CD14-positive monocyte (primary cell): ENCODE measurements around the gene ZNF583. TPM values are rescaled to one million over a fixed set of nuclear protein-coding genes. Genes with fewer than 3 reads are reported as not detected.
A peak's percentile ranks its signal among the peaks of the same experiment; 100 is the strongest.

Source experiments
- DNase-seq, 3 donors: peaks; one replicate each; pipeline ENCODE4 v3.0.0-alpha.2; 2011 to 2022
- H2AFZ ChIP-seq: 2 replicates; pipeline ENCODE4 v1.6.0; 2012; ENCODE audit warnings: mild to moderate bottlenecking, low read depth, low read length, inconsistent platforms; ENCODE audit not compliant: insufficient read depth, poor library complexity, severe bottlenecking
- H3K27ac ChIP-seq, 2 donors: 1 replicate in 1 of 2; 2 replicates in 1 of 2; pipeline ENCODE4 v1.5.1; 2012 to 2013; ENCODE audit warnings: low read length in 2 of 2, control low read depth in 1 of 2, inconsistent platforms in 1 of 2, low read depth in 1 of 2, mild to moderate bottlenecking in 1 of 2
- H3K27me3 ChIP-seq, 2 donors: one replicate each; pipeline versions ENCODE4 v1.6.0 to v1.6.1; 2011 to 2013; ENCODE audit warnings: low read length in 2 of 2; ENCODE audit not compliant: control insufficient read depth in 2 of 2, insufficient read depth in 2 of 2
- H3K36me3 ChIP-seq, 2 donors: replicated peaks in 1 of 2; 1 replicate in 1 of 2; 2 replicates in 1 of 2; pipeline versions ENCODE4 v1.5.1 to v1.6.1; 2012 to 2013; ENCODE audit warnings: low read length in 2 of 2, control low read depth in 1 of 2, inconsistent platforms in 1 of 2, mild to moderate bottlenecking in 1 of 2; ENCODE audit not compliant: insufficient read depth in 2 of 2, control insufficient read depth in 1 of 2
- H3K4me1 ChIP-seq, 2 donors: 1 replicate in 1 of 2; 2 replicates in 1 of 2; pipeline versions ENCODE4 v1.5.1 to v1.6.1; 2012 to 2013; ENCODE audit warnings: low read length in 2 of 2, control low read depth in 1 of 2, inconsistent platforms in 1 of 2, mild to moderate bottlenecking in 1 of 2, moderate library complexity in 1 of 2; ENCODE audit not compliant: insufficient read depth in 2 of 2, control insufficient read depth in 1 of 2
- H3K4me2 ChIP-seq: replicated peaks from 2 replicates; pipeline ENCODE3; 2012; ENCODE audit warnings: low read length, moderate library complexity, mild to moderate bottlenecking; ENCODE audit not compliant: poor library complexity, severe bottlenecking; ENCODE audit errors: extremely low read depth
- H3K4me3 ChIP-seq, 3 experiments: fragments of 200-600 bp in 1 of 3; sonication (generic) in 1 of 3; replicated peaks in 1 of 3; 1 replicate in 2 of 3; 2 replicates in 1 of 3; pipeline ENCODE4 v1.5.1; 2011 to 2013; ENCODE audit warnings: low read length in 3 of 3, mild to moderate bottlenecking in 3 of 3, control low read depth in 2 of 3, low read depth in 2 of 3, inconsistent platforms in 1 of 3, moderate library complexity in 1 of 3
- H3K79me2 ChIP-seq: 2 replicates; pipeline ENCODE4 v1.6.0; 2012; ENCODE audit warnings: mild to moderate bottlenecking, control low read depth, inconsistent platforms, low read length, moderate library complexity; ENCODE audit not compliant: insufficient read depth
- H3K9ac ChIP-seq: 2 replicates; pipeline ENCODE4 v1.6.0; 2017; ENCODE audit warnings: low read length, mild to moderate bottlenecking; ENCODE audit not compliant: insufficient read depth, poor library complexity, severe bottlenecking
- H3K9me3 ChIP-seq, 2 donors: replicated peaks in 1 of 2; 1 replicate in 1 of 2; 2 replicates in 1 of 2; pipeline versions ENCODE4 v1.5.1 to v1.6.1; 2012 to 2013; ENCODE audit warnings: low read length in 2 of 2, control low read depth in 1 of 2; ENCODE audit not compliant: control insufficient read depth in 1 of 2, insufficient read depth in 1 of 2
- H4K20me1 ChIP-seq: 2 replicates; pipeline ENCODE4 v1.6.0; 2012; ENCODE audit warnings: mild to moderate bottlenecking, low read length, control low read depth, moderate library complexity; ENCODE audit not compliant: insufficient read depth
- H3K27ac Mint-ChIP-seq, 7 donors: one replicate each; pipeline ENCODE4 v1.8.0; 2020; ENCODE audit warnings: mild to moderate bottlenecking in 7 of 7, mixed read lengths in 7 of 7, moderate library complexity in 6 of 7, inconsistent platforms in 2 of 7
- H3K27me3 Mint-ChIP-seq, 3 donors: one replicate each; pipeline ENCODE4 v1.8.0; 2021 to 2022; ENCODE audit warnings: low read depth in 3 of 3, mild to moderate bottlenecking in 3 of 3, mixed read lengths in 3 of 3, moderate library complexity in 3 of 3, inconsistent platforms in 1 of 3
- H3K36me3 Mint-ChIP-seq, 2 donors: one replicate each; pipeline ENCODE4 v1.8.0; 2020; ENCODE audit warnings: mixed read lengths in 2 of 2, inconsistent platforms in 1 of 2, mild to moderate bottlenecking in 1 of 2
- H3K4me1 Mint-ChIP-seq: one replicate; pipeline ENCODE4 v1.8.0; 2020; ENCODE audit warnings: mild to moderate bottlenecking, mixed read lengths
- H3K4me3 Mint-ChIP-seq, 2 donors: one replicate each; pipeline ENCODE4 v1.8.0; 2020; ENCODE audit warnings: mild to moderate bottlenecking in 2 of 2, mixed read lengths in 2 of 2, moderate library complexity in 1 of 2
- H3K9me3 Mint-ChIP-seq, 7 donors: one replicate each; pipeline ENCODE4 v1.8.0; 2020 to 2022; ENCODE audit warnings: mixed read lengths in 7 of 7, mild to moderate bottlenecking in 6 of 7, moderate library complexity in 6 of 7, inconsistent platforms in 2 of 7
- WGBS: methylation state at CpG from one replicate; pipeline ENCODE4 v1.1.5; 2013; ENCODE audit warnings: missing lambda C conversion rate; ENCODE audit not compliant: insufficient coverage; 5-methylcytosine and 5-hydroxymethylcytosine counted together
- intact Hi-C, 2 donors: fragments of 100-400 bp; cut with micrococcal nuclease; formaldehyde crosslinking; loops; one replicate each; pipeline versions ENCODE4 v1.15.0 to v1.15.1; 2023
- polyA plus RNA-seq, 3 donors: library from polyadenylated mRNA; depleted of rRNA in 1 of 3; unstranded in 2 of 3; stranded (reverse) in 1 of 3; fragments of 300-500 nt in 2 of 3; fragments of >200 nt in 1 of 3; fragmentation: Illumina TruSeq in 2 of 3; gene quantifications; 1 replicate in 2 of 3; 2 replicates in 1 of 3; pipeline ENCODE4 v1.2.3, GENCODE V29; 2012 to 2021
- TF ChIP-seq, protein P1 (sequence below): fragments of 200-600 bp; IDR thresholded peaks from one replicate; pipeline ENCODE4 v1.8.0; 2022; ENCODE audit warnings: antibody characterized with exemption, mild to moderate bottlenecking

Gene ZNF583
- polyA plus RNA-seq, 3 donors = 1.3 to 6.6 (median 4.0) TPM

DNA sequence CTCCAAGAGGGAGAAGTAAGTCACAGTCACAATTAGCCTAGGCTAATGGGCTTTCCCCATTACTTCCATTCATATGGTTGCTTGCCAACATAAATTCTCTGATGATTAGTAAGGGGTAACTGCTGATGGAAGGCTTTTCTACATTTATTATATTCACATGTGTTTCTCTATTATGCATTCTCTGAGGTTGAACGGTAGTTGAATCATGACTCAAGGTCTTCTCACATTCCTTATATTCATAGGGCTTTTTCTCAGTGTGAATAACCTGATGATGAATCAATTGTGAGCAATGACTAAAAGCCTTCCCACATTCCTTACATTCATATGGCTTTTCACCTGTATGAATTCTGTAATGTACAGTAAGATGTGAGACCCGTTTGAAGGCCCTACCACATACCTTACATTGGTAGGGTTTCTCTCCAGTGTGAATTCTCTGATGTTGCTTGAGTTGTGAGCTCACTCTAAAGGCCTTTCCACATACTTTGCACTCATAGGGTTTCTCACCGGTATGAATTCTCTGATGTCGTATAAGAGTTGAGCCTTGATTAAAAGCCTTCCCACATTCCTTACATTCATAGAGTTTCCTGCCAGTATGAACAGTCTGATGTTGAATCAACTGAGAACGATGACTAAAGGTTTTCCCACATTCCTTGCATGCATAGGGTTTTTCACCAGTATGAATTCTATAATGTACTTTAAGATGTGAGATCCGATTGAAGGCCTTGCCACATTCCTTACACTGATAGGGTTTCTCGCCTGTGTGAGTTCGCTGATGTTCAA, 20.1 kb upstream of the ZNF583 start:
- Histone ChIP-seq H3K9me3 (peaks cover 48 to 92% of the 10 kb centered on the region in 2 donors), H3K4me1 (no peaks in the 10 kb centered on the region), H3K4me2 (no peak overlapping the region), H3K27ac (no peak overlapping the region), H4K20me1 (no peaks in the 10 kb centered on the region), H3K9ac (no peak overlapping the region), H3K36me3 (peaks cover 2 to 13% of the 10 kb centered on the region in 2 donors), H2AFZ (no peak overlapping the region), H3K79me2 (no peaks in the 10 kb centered on the region), H3K4me3 (no peak overlapping the region), H3K27me3 (no peaks in the 10 kb centered on the region)
- no peaks in the 10 kb centered on the region for H3K4me1 Mint-ChIP-seq
- intact Hi-C loops = no loop called here
- H3K36me3 Mint-ChIP-seq = peaks cover 14 to 15% of the 10 kb centered on the region in 2 donors
- no peak overlapping the region for H3K27ac Mint-ChIP-seq
- no peak for DNase-seq
- no CpG with 5 or more reads among the region's 8 CpGs for WGBS
- H3K4me3 Mint-ChIP-seq = no peak overlapping the region
- peaks cover 36 to 81% (median 64%) of the 10 kb centered on the region in 7 donors for H3K9me3 Mint-ChIP-seq
- H3K27me3 Mint-ChIP-seq = peaks cover 0 to 2% (median 0%) of the 10 kb centered on the region in 3 donors
- TF ChIP-seq, protein P1, sequence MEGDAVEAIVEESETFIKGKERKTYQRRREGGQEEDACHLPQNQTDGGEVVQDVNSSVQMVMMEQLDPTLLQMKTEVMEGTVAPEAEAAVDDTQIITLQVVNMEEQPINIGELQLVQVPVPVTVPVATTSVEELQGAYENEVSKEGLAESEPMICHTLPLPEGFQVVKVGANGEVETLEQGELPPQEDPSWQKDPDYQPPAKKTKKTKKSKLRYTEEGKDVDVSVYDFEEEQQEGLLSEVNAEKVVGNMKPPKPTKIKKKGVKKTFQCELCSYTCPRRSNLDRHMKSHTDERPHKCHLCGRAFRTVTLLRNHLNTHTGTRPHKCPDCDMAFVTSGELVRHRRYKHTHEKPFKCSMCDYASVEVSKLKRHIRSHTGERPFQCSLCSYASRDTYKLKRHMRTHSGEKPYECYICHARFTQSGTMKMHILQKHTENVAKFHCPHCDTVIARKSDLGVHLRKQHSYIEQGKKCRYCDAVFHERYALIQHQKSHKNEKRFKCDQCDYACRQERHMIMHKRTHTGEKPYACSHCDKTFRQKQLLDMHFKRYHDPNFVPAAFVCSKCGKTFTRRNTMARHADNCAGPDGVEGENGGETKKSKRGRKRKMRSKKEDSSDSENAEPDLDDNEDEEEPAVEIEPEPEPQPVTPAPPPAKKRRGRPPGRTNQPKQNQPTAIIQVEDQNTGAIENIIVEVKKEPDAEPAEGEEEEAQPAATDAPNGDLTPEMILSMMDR = no peak

DNA sequence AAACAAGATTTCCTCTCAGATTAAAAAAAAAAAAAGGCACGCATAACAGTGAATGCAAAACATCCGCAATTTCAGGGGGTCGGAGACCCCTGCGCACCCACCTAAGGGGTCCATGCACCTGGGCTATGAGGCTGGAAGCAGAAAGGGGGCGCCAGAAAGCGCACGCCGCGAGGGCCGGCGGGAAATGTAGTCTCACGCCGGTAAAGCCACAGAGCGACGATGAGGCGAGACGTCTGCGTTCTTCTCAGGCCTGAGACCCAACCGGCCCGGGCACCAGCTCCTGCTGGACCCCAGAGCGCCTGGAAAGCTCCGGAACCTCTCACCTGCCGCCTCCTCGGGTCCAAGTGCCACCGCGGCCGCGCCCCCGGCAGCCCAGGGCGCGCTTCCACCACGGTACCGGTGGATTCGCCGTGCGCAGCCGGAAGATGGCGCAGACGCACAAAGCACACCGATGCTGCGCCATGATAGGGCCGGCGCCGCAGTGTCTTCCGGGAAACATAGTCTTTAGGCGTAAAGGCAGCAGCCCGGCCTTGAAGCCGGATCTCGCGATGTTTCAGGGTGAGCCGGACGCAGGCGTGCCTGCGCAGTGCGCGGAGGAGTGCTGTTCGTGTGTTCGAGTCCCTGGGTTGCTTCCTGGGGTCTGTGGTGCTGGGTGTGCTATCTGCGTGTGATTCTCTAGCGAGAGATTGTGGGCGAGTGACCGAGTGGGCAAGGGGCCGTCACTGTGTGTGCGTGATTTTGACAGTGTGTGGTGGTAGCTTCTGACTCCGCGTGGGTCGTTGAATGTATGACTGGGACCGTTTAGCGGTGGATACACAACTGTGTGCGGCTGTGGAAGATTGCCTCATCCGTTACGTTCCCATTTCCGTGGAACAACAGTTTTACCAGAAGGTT, 10.8 kb upstream of the ZNF583 start, which contains the start of gene ZNF582:
ZNF582 (minus strand) TSS at position 416 of the 894 bp plus-strand sequence. CDS start 1,782 bp downstream, outside the sequence.
- Mint-ChIP-seq H3K4me3 (peak within 1 kb of the TSS; percentile 86 to 99), H3K9me3 (peaks cover 50 to 84% (median 77%) of the 10 kb centered on the region in 7 donors), H3K36me3 (peaks cover 23% of the 10 kb centered on the region in 2 donors), H3K4me1 (peaks cover 8% of the 10 kb centered on the region), H3K27ac (peak within 1 kb of the TSS; percentile 0 to 92 (median 85)), H3K27me3 (peaks cover 0 to 2% (median 0%) of the 10 kb centered on the region in 3 donors)
- Histone ChIP-seq H2AFZ (peak within 1 kb of the TSS; percentile 98), H3K27ac (peak within 1 kb of the TSS; percentile 46 to 81), H3K79me2 (no peaks in the 10 kb centered on the region), H3K27me3 (no peaks in the 10 kb centered on the region), H3K4me1 (peaks cover 10 to 12% of the 10 kb centered on the region in 2 donors), H3K4me3 (peak within 1 kb of the TSS; percentile 64 to 89 (median 65)), H3K36me3 (peaks cover 3 to 18% of the 10 kb centered on the region in 2 donors), H4K20me1 (no peaks in the 10 kb centered on the region), H3K9me3 (peaks cover 57 to 82% of the 10 kb centered on the region in 2 donors), H3K4me2 (peak within 1 kb of the TSS; percentile 84), H3K9ac (peak within 1 kb of the TSS; percentile 76)
- intact Hi-C loops = no loop called here
- peak; percentile 89 to 91 (median 90) for DNase-seq
- TF ChIP-seq, protein P1 = peak; percentile 68
- WGBS = under 1% methylated on average over 66 of the region's 73 CpGs
